BLaER1 treated with 17β-estradiol and CSF1 and Interleukin-3, amounts not matched to agents 10 nM and 100 nM (cell line): ENCODE measurements around the gene NALCN.

Experiments
- H3K27ac ChIP-seq, 11 experiments: shearing (Covaris generic); formaldehyde crosslinking; 2 replicates each; pipeline ENCODE4 v1.8.1; 2022
- H3K27me3 ChIP-seq, 11 experiments: shearing (Covaris generic); formaldehyde crosslinking; 2 replicates each; pipeline ENCODE4 v1.8.1; 2022
- H3K36me3 ChIP-seq, 11 experiments: shearing (Covaris generic); formaldehyde crosslinking; 2 replicates each; pipeline ENCODE4 v1.8.1; 2022
- H3K4me1 ChIP-seq, 10 experiments: shearing (Covaris generic); formaldehyde crosslinking; 2 replicates each; pipeline ENCODE4 v1.8.1; 2022
- H3K4me2 ChIP-seq, 11 experiments: shearing (Covaris generic); formaldehyde crosslinking; 2 replicates each; pipeline ENCODE4 v1.8.1; 2022
- H3K4me3 ChIP-seq, 10 experiments: shearing (Covaris generic); formaldehyde crosslinking; 2 replicates each; pipeline ENCODE4 v1.8.1; 2022
- H3K9ac ChIP-seq, 11 experiments: shearing (Covaris generic); formaldehyde crosslinking; 2 replicates each; pipeline ENCODE4 v1.8.1; 2022
- H3K9me3 ChIP-seq, 11 experiments: shearing (Covaris generic); formaldehyde crosslinking; replicated peaks in 1 of 11; 2 replicates each; pipeline ENCODE4 v1.8.1; 2022
- H4K20me1 ChIP-seq, 11 experiments: shearing (Covaris generic); formaldehyde crosslinking; 2 replicates each; pipeline ENCODE4 v1.8.1; 2022
- Cebpa-rat ChIP-seq, 11 experiments: shearing (Covaris generic); IDR thresholded peaks; 2 replicates each; pipeline ENCODE4 v1.8.1; 2022

The NALCN gene

DNA sequence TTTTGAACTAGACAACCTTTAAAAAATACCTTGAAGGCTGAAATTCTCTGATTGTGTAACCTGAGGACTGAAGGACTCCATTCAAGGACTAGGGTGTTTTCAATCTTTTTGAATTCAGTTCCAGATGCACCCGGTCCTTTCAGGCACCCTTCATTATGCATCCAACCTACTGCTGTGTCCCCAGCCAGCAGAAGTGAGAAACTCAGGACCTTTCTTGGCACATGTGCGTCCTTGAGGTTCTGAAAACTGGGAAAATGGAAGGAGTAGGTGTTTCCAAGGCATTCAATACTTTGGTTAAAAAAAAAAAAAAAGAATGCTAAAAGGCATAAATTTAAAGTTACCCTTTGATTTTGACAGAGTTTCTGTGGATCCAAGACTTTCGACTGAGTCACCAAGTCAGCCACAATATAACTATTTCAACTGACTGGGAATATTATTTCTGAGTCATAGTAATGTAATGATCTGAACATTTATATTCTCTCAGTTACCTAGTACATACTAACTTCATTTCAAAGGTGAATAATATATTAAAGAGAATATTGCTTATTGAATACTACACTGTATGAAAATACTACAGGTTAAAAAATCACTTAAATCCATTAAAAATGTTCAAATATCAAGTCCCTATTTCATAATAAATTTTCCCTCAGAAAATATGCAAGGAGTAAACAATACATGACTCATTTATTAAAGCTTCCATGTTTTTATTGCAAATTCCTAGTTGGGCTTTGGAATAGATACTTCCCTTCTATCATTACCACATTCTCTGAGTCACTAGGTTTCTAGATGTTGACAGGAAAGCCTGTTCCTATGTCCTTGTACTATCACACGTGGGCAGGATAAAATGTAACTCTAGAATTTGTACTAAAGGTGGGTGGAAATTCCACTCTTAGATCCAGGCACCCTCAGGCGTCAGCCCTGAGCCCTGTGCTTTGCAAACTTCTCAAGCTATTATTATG lies 33.8 kb upstream of the NALCN start:
- Histone ChIP-seq H3K27ac (no peak overlapping the region), H3K9me3 (no peaks in the 10 kb centered on the region), H3K4me1 (no peaks in the 10 kb centered on the region), H3K27me3 (no peaks in the 10 kb centered on the region), H3K9ac (no peak overlapping the region), H4K20me1 (no peaks in the 10 kb centered on the region), H3K36me3 (no peaks in the 10 kb centered on the region), H3K4me2 (no peak overlapping the region), H3K4me3 (no peak overlapping the region)
- no peak for TF ChIP-seq Cebpa-rat (IDR thresholded peaks at IDR 0.05)

DNA sequence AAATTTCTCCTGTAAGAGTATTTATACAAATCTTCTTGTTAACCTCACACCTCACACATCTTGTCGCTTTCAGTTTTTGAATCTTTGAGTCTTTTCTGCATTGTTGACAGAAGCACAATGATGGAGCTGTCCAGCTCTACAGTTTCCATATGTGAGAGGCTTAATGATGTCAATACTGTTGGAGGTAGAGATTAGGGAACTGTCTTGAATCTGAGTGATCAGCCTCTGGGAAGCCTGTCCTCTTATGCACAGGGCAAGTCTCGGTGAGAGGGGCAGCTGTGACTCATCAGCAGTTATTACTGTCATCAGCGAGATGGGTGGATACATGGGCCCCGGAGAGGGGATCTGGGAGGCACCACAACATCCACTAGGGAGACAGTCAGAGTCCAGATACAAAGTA lies 31.5 kb upstream of the NALCN start:
- no peak overlapping the region for H3K9ac ChIP-seq
- no peak overlapping the region for H3K4me3 ChIP-seq
- H4K20me1 ChIP-seq, result no peaks in the 10 kb centered on the region
- H3K27me3 ChIP-seq, result no peaks in the 10 kb centered on the region
- no peaks in the 10 kb centered on the region for H3K36me3 ChIP-seq
- no peak overlapping the region for H3K4me2 ChIP-seq
- H3K9me3 ChIP-seq, result no peaks in the 10 kb centered on the region
- H3K27ac ChIP-seq, result no peak overlapping the region
- H3K4me1 ChIP-seq, result no peaks in the 10 kb centered on the region
- TF ChIP-seq Cebpa-rat (IDR thresholded peaks at IDR 0.05), result no peak

DNA sequence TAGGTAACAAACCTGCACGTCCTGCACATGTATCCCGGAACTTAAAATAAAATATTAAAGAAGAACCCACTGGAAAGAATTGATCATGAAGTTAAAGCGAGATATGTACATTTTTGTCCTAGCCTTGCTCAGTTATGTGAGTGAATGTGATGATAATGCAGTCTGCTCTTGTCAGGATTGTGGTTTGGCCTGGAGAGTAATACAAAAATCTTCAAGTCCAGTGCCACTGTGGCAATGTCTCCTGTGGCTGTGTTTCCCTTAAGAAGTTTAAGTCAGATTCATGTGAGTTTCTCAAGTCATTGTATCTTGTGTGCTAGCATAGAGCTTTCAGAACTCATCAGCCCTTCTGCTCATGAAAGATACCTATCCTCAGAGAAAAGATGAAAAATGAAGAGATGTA lies 18.2 kb upstream of the NALCN start:
- TF ChIP-seq Cebpa-rat (IDR thresholded peaks at IDR 0.05), result no peak
- Histone ChIP-seq H3K4me2 (peak overlapping the region in 3 of 11 experiments; percentile 2 to 29 (median 7); a peak in 4 of 22 replicates), H3K9me3 (no peaks in the 10 kb centered on the region), H3K27ac (no peak overlapping the region), H3K36me3 (no peaks in the 10 kb centered on the region), H3K9ac (no peak overlapping the region), H3K4me1 (peaks cover 0 to 21% (median 5%) of the 10 kb centered on the region in 10 experiments; a peak in 5 of 20 replicates), H3K27me3 (no peaks in the 10 kb centered on the region), H4K20me1 (no peaks in the 10 kb centered on the region), H3K4me3 (no peak overlapping the region)

DNA sequence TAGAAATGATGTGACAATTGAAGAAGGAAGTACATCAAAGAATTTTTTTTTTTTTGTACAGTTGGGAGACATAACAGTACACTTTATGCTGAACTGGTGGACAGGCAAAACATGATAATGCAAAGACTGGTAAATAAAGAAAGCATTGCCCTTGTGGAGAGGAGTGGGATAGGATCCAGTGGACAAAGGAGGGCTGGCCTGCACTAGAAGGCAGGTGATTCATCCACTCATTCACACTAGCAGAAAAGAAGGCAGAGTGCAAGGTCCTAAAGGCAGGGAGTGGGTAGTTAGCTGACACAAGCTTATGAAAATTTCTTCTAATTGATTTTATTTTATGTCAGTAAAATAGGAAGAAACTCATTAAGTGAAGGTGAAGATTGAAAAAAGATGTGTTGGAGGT lies 17.6 kb upstream of the NALCN start:
- Histone ChIP-seq H3K27ac (no peak overlapping the region), H3K9ac (no peak overlapping the region), H4K20me1 (no peaks in the 10 kb centered on the region), H3K4me2 (no peak overlapping the region), H3K9me3 (no peaks in the 10 kb centered on the region), H3K4me1 (peaks cover 0 to 21% (median 5%) of the 10 kb centered on the region in 10 experiments; a peak in 5 of 20 replicates), H3K4me3 (no peak overlapping the region), H3K36me3 (no peaks in the 10 kb centered on the region), H3K27me3 (no peaks in the 10 kb centered on the region)
- no peak for TF ChIP-seq Cebpa-rat (IDR thresholded peaks at IDR 0.05)

DNA sequence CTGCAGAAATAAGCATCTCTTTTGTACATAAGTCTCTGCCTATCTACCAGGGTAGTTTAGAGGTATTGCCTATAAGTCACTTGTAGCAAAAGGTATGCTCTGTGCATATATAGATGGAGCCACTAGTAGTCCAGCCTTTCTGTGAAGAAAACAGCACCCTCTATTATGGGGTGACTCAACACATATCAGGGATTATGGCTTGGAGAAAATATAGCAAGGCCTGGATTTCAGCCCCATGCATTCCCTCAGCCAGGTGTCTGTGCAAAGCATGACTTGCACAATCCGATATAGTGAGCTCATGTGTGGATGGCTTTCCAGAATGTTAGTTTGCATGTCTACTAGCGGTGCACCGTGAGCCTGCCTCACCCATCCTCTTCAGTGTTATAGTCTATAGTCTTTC lies 13.4 kb upstream of the NALCN start:
- no peaks in the 10 kb centered on the region for H3K36me3 ChIP-seq
- no peak overlapping the region for H3K4me2 ChIP-seq
- peaks cover 0 to 6% (median under 1%) of the 10 kb centered on the region in 10 experiments; a peak in 3 of 20 replicates for H3K4me1 ChIP-seq
- no peaks in the 10 kb centered on the region for H4K20me1 ChIP-seq
- no peak overlapping the region for H3K27ac ChIP-seq
- H3K4me3 ChIP-seq, result no peak overlapping the region
- no peaks in the 10 kb centered on the region for H3K27me3 ChIP-seq
- H3K9me3 ChIP-seq, result no peaks in the 10 kb centered on the region
- TF ChIP-seq Cebpa-rat (IDR thresholded peaks at IDR 0.05), result no peak
- no peak overlapping the region for H3K9ac ChIP-seq

DNA sequence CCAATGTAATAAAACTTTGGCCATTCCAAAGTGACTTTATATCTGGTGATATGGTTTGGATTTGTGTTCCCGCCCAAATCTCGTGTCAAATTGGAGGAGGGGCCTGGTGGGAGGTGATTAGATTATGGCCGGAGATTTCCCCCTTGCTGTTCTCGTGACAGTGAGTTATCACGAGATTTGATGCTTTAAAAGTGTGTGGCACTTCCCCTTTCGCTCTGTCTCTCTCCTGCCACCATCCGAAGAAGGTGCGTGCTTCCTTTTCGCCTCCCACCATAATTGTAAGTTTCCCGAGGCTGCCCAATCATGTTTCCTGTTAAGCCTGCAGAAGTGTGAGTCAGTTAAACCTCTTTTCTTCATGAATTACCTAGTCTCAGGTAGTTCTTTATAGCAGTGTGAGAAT lies 9.3 kb upstream of the NALCN start:
- Histone ChIP-seq H3K9ac (no peak overlapping the region), H4K20me1 (no peaks in the 10 kb centered on the region), H3K27ac (no peak overlapping the region), H3K4me2 (no peak overlapping the region), H3K36me3 (no peaks in the 10 kb centered on the region), H3K4me1 (no peaks in the 10 kb centered on the region), H3K4me3 (no peak overlapping the region), H3K9me3 (no peaks in the 10 kb centered on the region), H3K27me3 (no peaks in the 10 kb centered on the region)
- TF ChIP-seq Cebpa-rat (IDR thresholded peaks at IDR 0.05), result no peak

DNA sequence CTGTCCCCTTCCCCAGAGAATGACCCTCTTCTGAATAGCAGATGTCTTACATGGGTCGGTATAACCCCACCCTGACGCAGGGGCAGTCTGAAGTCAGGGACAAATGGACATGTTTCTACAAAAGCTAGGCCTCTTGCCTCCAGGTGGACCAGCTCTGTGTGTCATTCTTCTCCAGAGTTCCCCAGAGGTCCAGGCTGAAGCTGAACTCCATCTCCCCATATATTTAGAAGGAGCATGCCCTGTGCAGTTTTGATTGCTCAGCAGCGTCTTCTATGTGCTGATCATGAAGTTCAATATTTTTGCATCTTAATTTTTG lies 8.8 kb upstream of the NALCN start:
- Histone ChIP-seq H3K36me3 (no peaks in the 10 kb centered on the region), H3K9me3 (no peaks in the 10 kb centered on the region), H4K20me1 (no peaks in the 10 kb centered on the region), H3K4me3 (no peak overlapping the region), H3K27ac (no peak overlapping the region), H3K9ac (no peak overlapping the region), H3K4me1 (no peaks in the 10 kb centered on the region), H3K27me3 (no peaks in the 10 kb centered on the region), H3K4me2 (no peak overlapping the region)
- no peak for TF ChIP-seq Cebpa-rat (IDR thresholded peaks at IDR 0.05)

DNA sequence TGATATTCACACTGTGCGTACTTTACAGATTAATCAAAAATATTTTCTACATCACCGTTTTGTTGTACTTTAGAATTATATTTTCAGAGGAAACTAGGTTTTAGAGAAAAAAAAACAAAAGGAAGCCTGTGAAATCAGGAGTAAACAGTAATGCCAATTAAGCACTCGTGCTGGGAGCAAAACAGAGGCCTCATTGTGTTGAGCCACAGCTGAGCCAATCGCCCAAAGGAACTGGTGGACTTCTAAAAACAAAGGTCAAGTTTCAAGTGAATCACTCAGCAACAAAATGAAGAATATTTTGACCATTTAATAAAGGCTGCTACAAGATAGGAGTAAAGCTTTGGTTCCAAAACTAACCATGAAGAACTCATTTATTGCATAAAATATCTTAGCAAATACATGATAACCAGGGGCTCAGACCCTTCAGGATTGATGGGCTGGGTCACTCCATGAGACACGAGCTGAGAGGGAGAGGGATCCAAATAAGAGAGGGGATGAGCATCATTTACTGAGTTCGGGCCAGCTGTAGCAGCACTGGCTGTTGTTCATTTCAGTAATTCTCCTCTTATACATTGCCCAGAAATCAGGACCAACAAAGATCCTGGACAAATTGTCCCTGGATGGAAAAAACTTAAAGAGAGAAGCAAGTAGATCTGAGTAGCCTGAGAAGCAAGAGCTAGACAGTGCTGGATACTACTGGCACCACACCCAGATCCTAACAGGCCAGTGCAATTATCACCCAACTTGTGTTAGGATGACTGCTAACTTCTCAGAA lies 8.3 kb upstream of the NALCN start:
- H3K9ac ChIP-seq, result no peak overlapping the region
- H3K27ac ChIP-seq, result no peak overlapping the region
- no peaks in the 10 kb centered on the region for H3K4me1 ChIP-seq
- no peaks in the 10 kb centered on the region for H3K27me3 ChIP-seq
- no peak overlapping the region for H3K4me2 ChIP-seq
- H3K9me3 ChIP-seq, result no peaks in the 10 kb centered on the region
- no peak overlapping the region for H3K4me3 ChIP-seq
- no peak for TF ChIP-seq Cebpa-rat (IDR thresholded peaks at IDR 0.05)
- no peaks in the 10 kb centered on the region for H4K20me1 ChIP-seq
- no peaks in the 10 kb centered on the region for H3K36me3 ChIP-seq

DNA sequence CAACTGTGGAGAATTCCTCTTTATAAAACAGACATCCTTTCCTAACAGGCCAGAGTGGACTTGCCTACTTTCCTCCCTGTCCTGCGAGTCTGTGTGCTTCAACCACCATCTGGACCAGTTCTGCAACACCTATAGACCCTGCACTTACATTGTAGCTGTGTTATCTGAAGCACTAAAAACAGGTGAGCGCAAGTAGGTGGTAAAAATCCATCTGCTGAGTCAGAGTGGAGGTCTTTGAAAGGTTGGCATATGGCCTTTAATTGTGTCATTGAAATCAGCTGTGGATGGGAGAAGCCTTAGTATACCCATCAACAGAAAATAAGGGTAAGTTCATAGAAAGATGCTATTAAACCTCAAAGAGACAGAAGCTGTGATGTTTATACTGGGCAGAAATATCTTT lies 7.6 kb upstream of the NALCN start:
- H3K4me3 ChIP-seq, result no peak overlapping the region
- H3K9me3 ChIP-seq, result no peaks in the 10 kb centered on the region
- H3K9ac ChIP-seq, result no peak overlapping the region
- no peaks in the 10 kb centered on the region for H3K4me1 ChIP-seq
- H3K4me2 ChIP-seq, result no peak overlapping the region
- no peak overlapping the region for H3K27ac ChIP-seq
- no peaks in the 10 kb centered on the region for H3K27me3 ChIP-seq
- H3K36me3 ChIP-seq, result no peaks in the 10 kb centered on the region
- no peak for TF ChIP-seq Cebpa-rat (IDR thresholded peaks at IDR 0.05)
- H4K20me1 ChIP-seq, result no peaks in the 10 kb centered on the region
